ENCODE data around the gene JUP.

DNA sequence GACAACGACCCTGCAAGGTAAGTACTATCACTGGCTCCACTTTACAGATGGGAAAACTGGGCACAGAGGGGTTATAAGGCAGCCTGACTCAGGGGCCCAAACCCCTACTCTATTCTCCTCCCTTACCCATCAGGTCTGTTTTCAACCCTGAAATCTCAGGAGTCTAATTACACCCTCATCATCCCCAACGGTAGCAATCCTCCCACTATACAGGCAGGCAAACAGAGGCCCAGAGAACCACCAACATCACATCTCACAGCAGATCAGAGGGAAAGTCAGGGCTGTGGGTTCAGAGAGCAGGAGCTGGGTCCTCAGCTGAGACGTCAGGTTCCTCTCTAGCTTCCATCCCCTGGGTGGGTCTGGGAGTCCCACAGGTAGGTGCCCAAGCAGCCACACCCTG, 16.5 kb downstream of the JUP start:
- TF ChIP-seq, protein P1, sequence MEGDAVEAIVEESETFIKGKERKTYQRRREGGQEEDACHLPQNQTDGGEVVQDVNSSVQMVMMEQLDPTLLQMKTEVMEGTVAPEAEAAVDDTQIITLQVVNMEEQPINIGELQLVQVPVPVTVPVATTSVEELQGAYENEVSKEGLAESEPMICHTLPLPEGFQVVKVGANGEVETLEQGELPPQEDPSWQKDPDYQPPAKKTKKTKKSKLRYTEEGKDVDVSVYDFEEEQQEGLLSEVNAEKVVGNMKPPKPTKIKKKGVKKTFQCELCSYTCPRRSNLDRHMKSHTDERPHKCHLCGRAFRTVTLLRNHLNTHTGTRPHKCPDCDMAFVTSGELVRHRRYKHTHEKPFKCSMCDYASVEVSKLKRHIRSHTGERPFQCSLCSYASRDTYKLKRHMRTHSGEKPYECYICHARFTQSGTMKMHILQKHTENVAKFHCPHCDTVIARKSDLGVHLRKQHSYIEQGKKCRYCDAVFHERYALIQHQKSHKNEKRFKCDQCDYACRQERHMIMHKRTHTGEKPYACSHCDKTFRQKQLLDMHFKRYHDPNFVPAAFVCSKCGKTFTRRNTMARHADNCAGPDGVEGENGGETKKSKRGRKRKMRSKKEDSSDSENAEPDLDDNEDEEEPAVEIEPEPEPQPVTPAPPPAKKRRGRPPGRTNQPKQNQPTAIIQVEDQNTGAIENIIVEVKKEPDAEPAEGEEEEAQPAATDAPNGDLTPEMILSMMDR (IDR thresholded peaks at IDR 0.05) = no peak
- no peak for TF ChIP-seq POLR2A (IDR thresholded peaks at IDR 0.05)

All from breast epithelium (tissue), 3 donors.